ENCODE results near the gene GULP1.

GULP1 gene

DNA sequence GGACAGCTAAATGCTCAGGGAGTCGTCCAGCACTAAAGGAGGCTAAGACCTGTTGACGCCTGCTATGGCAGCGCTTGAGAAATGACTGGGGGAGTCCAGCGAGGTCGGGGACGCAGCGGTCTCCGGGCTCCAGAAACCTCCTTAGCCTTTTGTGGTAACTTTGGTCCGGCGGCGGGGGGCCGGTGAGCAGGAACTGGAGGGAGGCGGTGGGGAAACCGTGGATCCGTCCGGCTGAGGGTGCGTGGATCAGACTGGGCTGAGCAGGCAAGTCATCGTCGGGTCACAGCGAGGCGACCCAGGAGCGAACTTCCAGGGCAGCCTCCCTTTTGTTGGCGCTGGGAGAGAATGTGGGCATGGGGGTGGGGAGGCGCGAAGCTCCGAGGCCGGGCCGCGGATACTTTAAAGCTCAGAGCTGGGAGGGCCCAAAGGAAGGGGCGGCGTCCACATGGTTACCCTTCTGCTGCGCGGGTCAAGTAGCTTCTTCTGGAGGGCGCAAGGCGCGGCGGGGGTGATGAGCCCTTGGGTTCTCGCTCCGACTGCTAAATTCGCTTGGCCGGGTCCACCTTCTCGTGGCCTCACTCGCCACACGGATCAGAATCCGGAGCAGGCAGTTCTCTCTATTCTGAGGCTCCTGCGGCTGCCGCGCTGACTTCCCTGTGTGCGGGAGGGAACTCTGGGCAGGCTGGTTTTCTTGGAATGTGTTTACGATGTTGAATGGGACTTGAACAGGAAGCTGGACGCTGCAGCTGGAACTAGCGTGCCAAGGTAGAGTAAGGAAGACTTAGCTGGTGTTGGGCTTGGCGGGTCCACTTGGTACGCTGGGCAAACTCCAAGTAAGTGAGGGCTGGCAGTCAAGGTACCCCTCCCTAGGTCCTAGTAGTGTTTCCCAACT is 920 bp downstream of the GULP1 start (continued):
- TF ChIP-seq ZNF221 (tag by site-specific recombination; IDR thresholded peaks at IDR 0.05; ENCODE audit: borderline replicate concordance) (no peak), GLIS1 (tag by site-specific recombination; IDR thresholded peaks at IDR 0.05) (peak; percentile 14; the same call in 1 of the 2 replicates), GLI4 (tag by site-specific recombination; IDR thresholded peaks at IDR 0.05) (no peak), ZNF571 (tag by site-specific recombination; IDR thresholded peaks at IDR 0.05) (no peak), GFI1B (tag by site-specific recombination; IDR thresholded peaks at IDR 0.05) (no peak), ZNF10 (tag by site-specific recombination; IDR thresholded peaks at IDR 0.05) (no peak), ZNF514 (tag by site-specific recombination; IDR thresholded peaks at IDR 0.05) (no peak), ZNF19 (tag by site-specific recombination; IDR thresholded peaks at IDR 0.05; ENCODE audit: low read depth) (no peak), ZNF561 (tag by site-specific recombination; IDR thresholded peaks at IDR 0.05; ENCODE audit: borderline replicate concordance) (no peak), ZNF133 (tag by site-specific recombination; IDR thresholded peaks at IDR 0.05) (no peak), ZBTB20 (tag by site-specific recombination; IDR thresholded peaks at IDR 0.05) (peak; percentile 46; the same call in 1 of the 2 replicates), ZNF202 (tag by site-specific recombination; IDR thresholded peaks at IDR 0.05; ENCODE audit: borderline replicate concordance) (no peak), ZNF555 (tag by site-specific recombination; conservative IDR thresholded peaks at IDR 0.05) (no peak), MZF1 (tag by site-specific recombination; IDR thresholded peaks at IDR 0.05; ENCODE audit: borderline replicate concordance) (no peak; the same call in 1 of the 2 replicates), ZNF843 (tag by site-specific recombination; IDR thresholded peaks at IDR 0.05) (no peak; the same call in 1 of the 2 replicates), PRDM10 (tag by site-specific recombination; IDR thresholded peaks at IDR 0.05) (peak; percentile 93), ZNF391 (tag by site-specific recombination; IDR thresholded peaks at IDR 0.05; ENCODE audit: borderline replicate concordance, low read depth) (no peak), SETDB1 (IDR thresholded peaks at IDR 0.05; ENCODE audit: insufficient read length, low read length) (no peak), ZNF530 (tag by site-specific recombination; IDR thresholded peaks at IDR 0.05; ENCODE audit: low read depth) (no peak), ZNF214 (tag by site-specific recombination; IDR thresholded peaks at IDR 0.05; ENCODE audit: borderline replicate concordance) (no peak), ZNF132 (tag by site-specific recombination; IDR thresholded peaks at IDR 0.05; ENCODE audit: borderline replicate concordance) (no peak), KLF10 (tag by site-specific recombination; IDR thresholded peaks at IDR 0.05) (no peak), ZNF169 (tag by site-specific recombination; IDR thresholded peaks at IDR 0.05) (no peak), ZNF658 (tag by site-specific recombination; IDR thresholded peaks at IDR 0.05) (no peak), ZNF830 (tag by site-specific recombination; IDR thresholded peaks at IDR 0.05; ENCODE audit: low read depth) (no peak), ZNF529 (tag by site-specific recombination; IDR thresholded peaks at IDR 0.05; ENCODE audit: insufficient replicate concordance) (no peak), ZNF416 (tag by site-specific recombination; IDR thresholded peaks at IDR 0.05) (no peak), ZNF670 (tag by site-specific recombination; IDR thresholded peaks at IDR 0.05; ENCODE audit: low read depth) (no peak), MEIS1 (CRISPR knock-in tag; IDR thresholded peaks at IDR 0.05; ENCODE audit: borderline replicate concordance) (no peak), ZNF768 (tag by site-specific recombination; IDR thresholded peaks at IDR 0.05) (no peak), ZNF610 (tag by site-specific recombination; IDR thresholded peaks at IDR 0.05; ENCODE audit: borderline replicate concordance) (no peak; the same call in 1 of the 2 replicates), ZNF311 (tag by site-specific recombination; IDR thresholded peaks at IDR 0.05; ENCODE audit: borderline replicate concordance) (no peak)
- TF ChIP-seq, protein P1, sequence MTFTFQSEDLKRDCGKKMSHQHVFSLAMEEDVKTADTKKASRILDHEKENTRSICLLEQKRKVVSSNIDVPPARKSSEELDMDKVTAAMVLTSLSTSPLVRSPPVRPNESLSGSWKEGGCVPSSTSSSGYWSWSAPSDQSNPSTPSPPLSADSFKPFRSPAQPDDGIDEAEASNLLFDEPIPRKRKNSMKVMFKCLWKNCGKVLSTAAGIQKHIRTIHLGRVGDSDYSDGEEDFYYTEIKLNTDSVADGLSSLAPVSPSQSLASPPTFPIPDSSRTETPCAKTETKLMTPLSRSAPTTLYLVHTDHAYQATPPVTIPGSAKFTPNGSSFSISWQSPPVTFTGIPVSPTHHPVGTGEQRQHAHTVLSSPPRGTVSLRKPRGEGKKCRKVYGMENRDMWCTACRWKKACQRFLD (tag by site-specific recombination; IDR thresholded peaks at IDR 0.05), result no peak
- TF ChIP-seq, protein P2, sequence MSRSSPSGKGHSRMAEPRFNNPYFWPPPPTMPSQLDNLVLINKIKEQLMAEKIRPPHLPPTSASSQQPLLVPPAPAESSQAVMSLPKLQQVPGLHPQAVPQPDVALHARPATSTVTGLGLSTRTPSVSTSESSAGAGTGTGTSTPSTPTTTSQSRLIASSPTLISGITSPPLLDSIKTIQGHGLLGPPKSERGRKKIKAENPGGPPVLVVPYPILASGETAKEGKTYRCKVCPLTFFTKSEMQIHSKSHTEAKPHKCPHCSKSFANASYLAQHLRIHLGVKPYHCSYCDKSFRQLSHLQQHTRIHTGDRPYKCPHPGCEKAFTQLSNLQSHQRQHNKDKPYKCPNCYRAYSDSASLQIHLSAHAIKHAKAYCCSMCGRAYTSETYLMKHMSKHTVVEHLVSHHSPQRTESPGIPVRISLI (tag by site-specific recombination; IDR thresholded peaks at IDR 0.05), result no peak

All from HEK293 (cell line).